Astrocyte of the spinal cord (primary cell): ENCODE measurements around the gene KIAA1143.
A peak's percentile ranks its signal among the peaks of the same experiment; 100 is the strongest.

ENCODE experiments used
- DNase-seq: peaks from one replicate; pipeline ENCODE4 v3.0.0; 2011; ENCODE audit warnings: low read depth, low spot score
- H3K4me3 ChIP-seq: 2 replicates; pipeline ENCODE4 v1.5.1; 2011; ENCODE audit warnings: low read depth, mild to moderate bottlenecking, low read length, moderate library complexity
- in situ Hi-C: cut with HindIII; loops from 2 replicates; pipeline ENCODE4 v1.10.0; 2017; ENCODE audit warnings: low sequenced_read_pairs
- TF ChIP-seq, protein P1 (sequence below): IDR thresholded peaks from 2 replicates; pipeline ENCODE4 v1.5.1; 2012; ENCODE audit warnings: low read depth, mild to moderate bottlenecking, low read length, inconsistent platforms

Gene KIAA1143

GRCh38 chr3:44761424-44762169 is at the start of gene KIAA1143, which contains the start of gene KIF15:
TSS of gene KIAA1143 (minus strand) at chr3:44761619. CDS start at chr3:44761602, 17 bp downstream.
TSS of gene KIF15 (plus strand) at chr3:44761794. CDS start at chr3:44761866, 72 bp downstream.
- TF ChIP-seq, protein P1, sequence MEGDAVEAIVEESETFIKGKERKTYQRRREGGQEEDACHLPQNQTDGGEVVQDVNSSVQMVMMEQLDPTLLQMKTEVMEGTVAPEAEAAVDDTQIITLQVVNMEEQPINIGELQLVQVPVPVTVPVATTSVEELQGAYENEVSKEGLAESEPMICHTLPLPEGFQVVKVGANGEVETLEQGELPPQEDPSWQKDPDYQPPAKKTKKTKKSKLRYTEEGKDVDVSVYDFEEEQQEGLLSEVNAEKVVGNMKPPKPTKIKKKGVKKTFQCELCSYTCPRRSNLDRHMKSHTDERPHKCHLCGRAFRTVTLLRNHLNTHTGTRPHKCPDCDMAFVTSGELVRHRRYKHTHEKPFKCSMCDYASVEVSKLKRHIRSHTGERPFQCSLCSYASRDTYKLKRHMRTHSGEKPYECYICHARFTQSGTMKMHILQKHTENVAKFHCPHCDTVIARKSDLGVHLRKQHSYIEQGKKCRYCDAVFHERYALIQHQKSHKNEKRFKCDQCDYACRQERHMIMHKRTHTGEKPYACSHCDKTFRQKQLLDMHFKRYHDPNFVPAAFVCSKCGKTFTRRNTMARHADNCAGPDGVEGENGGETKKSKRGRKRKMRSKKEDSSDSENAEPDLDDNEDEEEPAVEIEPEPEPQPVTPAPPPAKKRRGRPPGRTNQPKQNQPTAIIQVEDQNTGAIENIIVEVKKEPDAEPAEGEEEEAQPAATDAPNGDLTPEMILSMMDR, result no peak
- H3K4me3 ChIP-seq, result peak within 1 kb of the TSS; percentile 77
- DNase-seq, result peak; percentile 95
- in situ Hi-C loops, result no loop called here

DNA sequence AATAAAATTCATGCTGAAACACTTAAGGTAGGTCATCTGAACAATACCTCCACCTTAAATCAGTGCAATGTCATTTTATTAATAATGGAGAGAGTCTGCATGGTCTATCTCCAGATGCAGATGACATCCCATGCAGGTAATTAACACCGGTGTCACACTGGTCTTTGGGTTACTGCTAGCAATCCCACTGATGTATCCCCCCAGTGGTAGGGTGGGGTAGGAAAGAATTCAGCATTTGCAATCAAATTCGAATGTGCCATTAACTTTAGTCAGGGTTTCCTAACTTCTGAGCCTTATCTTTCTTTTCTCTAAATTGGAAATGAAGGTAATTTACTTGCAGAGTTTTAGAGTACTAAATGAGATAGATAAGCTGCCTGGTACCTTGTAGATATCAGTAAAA is 44.5 kb upstream of the KIAA1143 start:
- TF ChIP-seq, protein P1, result no peak
- no peak for DNase-seq
- H3K4me3 ChIP-seq, result no peak overlapping the region
- in situ Hi-C loops, result no loop called here

DNA sequence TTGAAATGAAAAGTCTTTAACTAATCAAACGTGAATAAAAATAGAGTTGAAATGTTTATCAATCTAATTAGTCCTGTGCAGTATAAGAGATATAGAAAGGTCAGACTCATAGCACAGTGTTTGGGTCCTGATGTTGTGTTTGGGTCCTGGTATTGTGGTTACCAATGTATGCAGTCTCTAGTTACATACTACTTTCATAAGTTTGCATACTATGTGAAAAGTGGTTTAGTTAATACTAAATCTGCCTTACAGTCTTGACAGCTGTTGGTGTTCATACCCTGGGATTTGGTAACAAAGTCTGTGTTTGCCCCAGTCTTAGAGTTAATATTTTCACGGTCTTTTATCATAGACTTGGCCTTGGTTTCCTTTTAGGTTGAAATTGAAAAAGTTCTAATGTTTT is 41.9 kb upstream of the KIAA1143 start:
- H3K4me3 ChIP-seq, result no peak overlapping the region
- in situ Hi-C loops, result no loop called here
- TF ChIP-seq, protein P1, result no peak
- no peak for DNase-seq

GRCh38 chr3:44802011-44802410 is 40.6 kb upstream of the KIAA1143 start:
- no peak overlapping the region for H3K4me3 ChIP-seq
- in situ Hi-C loops, result no loop called here
- no peak for DNase-seq
- TF ChIP-seq, protein P1, result no peak

GRCh38 chr3:44795197-44795596 is 33.8 kb upstream of the KIAA1143 start:
- in situ Hi-C loops, result no loop called here
- peak; percentile 34 for DNase-seq
- TF ChIP-seq, protein P1, result no peak
- H3K4me3 ChIP-seq, result no peak overlapping the region

GRCh38 chr3:44782891-44783290 is 21.5 kb upstream of the KIAA1143 start:
- no peak for DNase-seq
- in situ Hi-C loops, result no loop called here
- TF ChIP-seq, protein P1, result no peak
- H3K4me3 ChIP-seq, result no peak overlapping the region
